Upper lobe of left lung (tissue), 4 donors: ENCODE results near the gene CD99L2.

Experiments
- POLR2A ChIP-seq, 4 donors: fragments of 450-650 bp; IDR thresholded peaks; one replicate each; pipeline ENCODE4 v1.5.1; 2016 to 2017; ENCODE audit warnings: antibody characterized with exemption in 4 of 4, mild to moderate bottlenecking in 2 of 4
- POLR2AphosphoS5 ChIP-seq, 2 donors: sonication (generic); formaldehyde crosslinking; IDR thresholded peaks; one replicate each; pipeline ENCODE4 v1.5.1; 2017; ENCODE audit warnings: antibody characterized with exemption in 2 of 2
- TF ChIP-seq, protein P1 (sequence below), 6 experiments: fragments of 450-650 bp in 4 of 6; fragments of 200-600 bp in 2 of 6; sonication (generic) in 2 of 6; IDR thresholded peaks; one replicate each; pipeline ENCODE4 v1.5.1; 2016 to 2019; ENCODE audit warnings: antibody characterized with exemption in 6 of 6

DNA sequence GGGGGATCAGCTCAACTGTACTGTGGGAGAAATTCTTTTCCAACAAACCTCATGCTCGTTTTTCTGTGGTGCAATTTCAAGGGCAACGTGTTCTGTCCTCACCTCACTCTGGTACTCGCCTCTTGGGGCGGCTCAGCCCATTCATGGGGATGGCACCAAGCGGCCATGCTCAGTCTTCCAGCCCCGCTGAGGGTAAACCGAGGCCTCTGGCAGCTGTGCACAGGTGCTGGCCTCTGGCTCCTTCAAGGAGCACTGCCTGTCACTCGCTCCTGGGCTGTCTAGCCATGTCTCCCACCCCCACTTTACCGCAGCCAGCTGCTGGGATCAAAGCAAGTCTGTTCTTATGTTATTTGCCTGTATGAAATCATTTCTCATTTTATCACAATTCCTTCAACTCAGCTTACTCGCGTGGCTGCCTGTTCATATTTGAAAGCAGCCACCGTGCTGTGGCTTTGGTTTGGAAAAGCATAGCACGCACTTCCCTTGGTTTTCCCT, 135.1 kb downstream of the CD99L2 start:
- TF ChIP-seq POLR2AphosphoS5 (IDR thresholded peaks at IDR 0.05) (no peak), POLR2A (IDR thresholded peaks at IDR 0.05) (no peak)
- TF ChIP-seq, protein P1, sequence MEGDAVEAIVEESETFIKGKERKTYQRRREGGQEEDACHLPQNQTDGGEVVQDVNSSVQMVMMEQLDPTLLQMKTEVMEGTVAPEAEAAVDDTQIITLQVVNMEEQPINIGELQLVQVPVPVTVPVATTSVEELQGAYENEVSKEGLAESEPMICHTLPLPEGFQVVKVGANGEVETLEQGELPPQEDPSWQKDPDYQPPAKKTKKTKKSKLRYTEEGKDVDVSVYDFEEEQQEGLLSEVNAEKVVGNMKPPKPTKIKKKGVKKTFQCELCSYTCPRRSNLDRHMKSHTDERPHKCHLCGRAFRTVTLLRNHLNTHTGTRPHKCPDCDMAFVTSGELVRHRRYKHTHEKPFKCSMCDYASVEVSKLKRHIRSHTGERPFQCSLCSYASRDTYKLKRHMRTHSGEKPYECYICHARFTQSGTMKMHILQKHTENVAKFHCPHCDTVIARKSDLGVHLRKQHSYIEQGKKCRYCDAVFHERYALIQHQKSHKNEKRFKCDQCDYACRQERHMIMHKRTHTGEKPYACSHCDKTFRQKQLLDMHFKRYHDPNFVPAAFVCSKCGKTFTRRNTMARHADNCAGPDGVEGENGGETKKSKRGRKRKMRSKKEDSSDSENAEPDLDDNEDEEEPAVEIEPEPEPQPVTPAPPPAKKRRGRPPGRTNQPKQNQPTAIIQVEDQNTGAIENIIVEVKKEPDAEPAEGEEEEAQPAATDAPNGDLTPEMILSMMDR (IDR thresholded peaks at IDR 0.05), result no peak
